Endothelial cell (in vitro differentiated cells): ENCODE data around the gene MEIS1. TPM values are rescaled to one million over a fixed set of nuclear protein-coding genes. Genes with fewer than 3 reads are reported as not detected.

Source experiments
- DNase-seq: peaks from one replicate; pipeline ENCODE4 v3.0.0; 2021; ENCODE audit warnings: low spot score
- H3K27ac Mint-ChIP-seq: one replicate; pipeline ENCODE4 v1.8.0; 2021; ENCODE audit warnings: mixed read lengths, inconsistent platforms; ENCODE audit not compliant: unreplicated experiment
- H3K27me3 Mint-ChIP-seq: one replicate; pipeline ENCODE4 v1.8.0; 2021; ENCODE audit warnings: mild to moderate bottlenecking, moderate library complexity, mixed read lengths, inconsistent platforms; ENCODE audit not compliant: unreplicated experiment
- H3K36me3 Mint-ChIP-seq: one replicate; pipeline ENCODE4 v1.8.0; 2021; ENCODE audit warnings: mild to moderate bottlenecking, low read depth, mixed read lengths, inconsistent platforms; ENCODE audit not compliant: unreplicated experiment
- H3K4me1 Mint-ChIP-seq: one replicate; pipeline ENCODE4 v1.8.0; 2021; ENCODE audit warnings: mild to moderate bottlenecking, mixed read lengths, inconsistent platforms; ENCODE audit not compliant: unreplicated experiment
- H3K4me3 Mint-ChIP-seq: one replicate; pipeline ENCODE4 v1.8.0; 2021; ENCODE audit warnings: mild to moderate bottlenecking, mixed read lengths, inconsistent platforms; ENCODE audit not compliant: unreplicated experiment
- H3K9me3 Mint-ChIP-seq: one replicate; pipeline ENCODE4 v1.8.0; 2021; ENCODE audit warnings: mixed read lengths, inconsistent platforms; ENCODE audit not compliant: unreplicated experiment
- total RNA-seq: library from RNA; stranded (reverse); fragmentation: NEBNext Ultra II Directional; extraction: Animal tissue kit (Norgen Biotek cat#: 25700); gene quantifications from one replicate; pipeline ENCODE4 v1.2.1, GENCODE V29; 2021; ENCODE audit not compliant: unreplicated experiment
- TF ChIP-seq, protein P1 (sequence below): fragments of 200-600 bp; sonication (generic); IDR thresholded peaks from one replicate; pipeline ENCODE4 v1.5.0; 2021; ENCODE audit warnings: antibody characterized with exemption; ENCODE audit not compliant: unreplicated experiment

The MEIS1 gene
- total RNA-seq, 1 donor from 2014 or later: 13.3 TPM

DNA sequence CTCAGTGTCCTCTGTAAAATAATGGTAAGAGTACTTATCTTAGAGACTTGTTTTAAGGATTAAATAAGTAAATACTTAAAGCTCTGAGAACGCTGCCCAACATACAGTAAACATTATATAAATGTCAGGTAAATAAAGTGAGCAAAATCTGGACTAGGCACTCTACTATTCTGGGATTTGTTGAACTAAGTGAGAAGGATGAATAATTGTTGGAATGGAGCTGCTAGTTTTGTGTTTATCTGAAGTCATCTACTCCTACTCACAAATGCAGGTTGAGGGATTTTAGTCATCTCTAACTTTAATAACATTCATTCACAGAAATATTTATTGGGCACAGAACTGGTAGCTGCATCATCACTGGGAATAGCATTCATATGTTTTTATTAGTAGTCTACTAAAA lies 103.4 kb downstream of the MEIS1 start:
- no peaks in the 10 kb centered on the region for H3K9me3 Mint-ChIP-seq
- no peaks in the 10 kb centered on the region for H3K36me3 Mint-ChIP-seq
- no peak overlapping the region for H3K27ac Mint-ChIP-seq
- H3K4me3 Mint-ChIP-seq: no peak overlapping the region
- no peaks in the 10 kb centered on the region for H3K4me1 Mint-ChIP-seq
- TF ChIP-seq, protein P1, sequence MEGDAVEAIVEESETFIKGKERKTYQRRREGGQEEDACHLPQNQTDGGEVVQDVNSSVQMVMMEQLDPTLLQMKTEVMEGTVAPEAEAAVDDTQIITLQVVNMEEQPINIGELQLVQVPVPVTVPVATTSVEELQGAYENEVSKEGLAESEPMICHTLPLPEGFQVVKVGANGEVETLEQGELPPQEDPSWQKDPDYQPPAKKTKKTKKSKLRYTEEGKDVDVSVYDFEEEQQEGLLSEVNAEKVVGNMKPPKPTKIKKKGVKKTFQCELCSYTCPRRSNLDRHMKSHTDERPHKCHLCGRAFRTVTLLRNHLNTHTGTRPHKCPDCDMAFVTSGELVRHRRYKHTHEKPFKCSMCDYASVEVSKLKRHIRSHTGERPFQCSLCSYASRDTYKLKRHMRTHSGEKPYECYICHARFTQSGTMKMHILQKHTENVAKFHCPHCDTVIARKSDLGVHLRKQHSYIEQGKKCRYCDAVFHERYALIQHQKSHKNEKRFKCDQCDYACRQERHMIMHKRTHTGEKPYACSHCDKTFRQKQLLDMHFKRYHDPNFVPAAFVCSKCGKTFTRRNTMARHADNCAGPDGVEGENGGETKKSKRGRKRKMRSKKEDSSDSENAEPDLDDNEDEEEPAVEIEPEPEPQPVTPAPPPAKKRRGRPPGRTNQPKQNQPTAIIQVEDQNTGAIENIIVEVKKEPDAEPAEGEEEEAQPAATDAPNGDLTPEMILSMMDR: no peak
- no peaks in the 10 kb centered on the region for H3K27me3 Mint-ChIP-seq
- DNase-seq: no peak

DNA sequence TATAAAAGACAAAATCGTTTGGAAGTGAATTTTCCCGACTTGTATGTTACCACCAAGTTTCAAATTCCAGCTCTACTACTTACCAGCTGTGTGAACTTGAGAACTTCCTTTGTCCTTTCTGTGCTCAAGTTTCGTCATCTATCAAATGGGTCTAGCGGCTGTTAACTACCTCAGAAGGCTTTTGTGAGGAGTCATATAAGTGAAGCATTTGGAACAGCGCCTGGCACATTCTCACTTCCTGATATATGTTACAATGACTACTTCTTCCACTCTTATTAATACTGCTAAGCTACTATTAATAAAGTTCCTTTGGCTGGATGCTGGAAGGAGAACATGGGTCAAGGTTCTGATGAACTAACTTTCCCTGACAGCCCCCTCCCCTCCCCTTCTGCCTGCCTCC lies 104.5 kb downstream of the MEIS1 start:
- H3K4me3 Mint-ChIP-seq: no peak overlapping the region
- peaks cover 1% of the 10 kb centered on the region for H3K27me3 Mint-ChIP-seq
- H3K36me3 Mint-ChIP-seq: no peaks in the 10 kb centered on the region
- H3K9me3 Mint-ChIP-seq: no peaks in the 10 kb centered on the region
- H3K4me1 Mint-ChIP-seq: no peaks in the 10 kb centered on the region
- no peak for DNase-seq
- no peak overlapping the region for H3K27ac Mint-ChIP-seq
- TF ChIP-seq, protein P1: no peak

DNA sequence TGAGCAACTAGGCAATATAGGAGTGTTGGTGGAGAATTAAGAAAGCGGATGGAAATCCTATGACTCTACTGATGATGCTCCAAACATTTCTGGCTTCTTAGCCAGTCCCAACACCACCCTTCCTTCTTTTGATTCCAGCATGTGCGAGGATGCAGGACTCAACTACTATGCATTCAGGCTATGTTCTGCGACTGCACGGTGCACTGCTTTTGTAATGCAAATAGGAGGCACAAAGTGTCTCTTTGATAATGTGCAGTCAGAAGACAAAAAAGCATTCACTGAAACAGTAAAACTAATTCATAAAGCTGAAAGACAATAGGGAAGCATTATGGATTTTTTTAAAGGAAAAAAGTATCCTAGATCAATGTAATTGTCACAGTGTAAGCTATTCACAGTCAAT lies 106.7 kb downstream of the MEIS1 start:
- Mint-ChIP-seq H3K27ac (no peak overlapping the region), H3K9me3 (no peaks in the 10 kb centered on the region), H3K27me3 (peaks cover 1% of the 10 kb centered on the region), H3K4me3 (no peak overlapping the region), H3K4me1 (peaks cover 8% of the 10 kb centered on the region), H3K36me3 (no peaks in the 10 kb centered on the region)
- TF ChIP-seq, protein P1: no peak
- DNase-seq: no peak

DNA sequence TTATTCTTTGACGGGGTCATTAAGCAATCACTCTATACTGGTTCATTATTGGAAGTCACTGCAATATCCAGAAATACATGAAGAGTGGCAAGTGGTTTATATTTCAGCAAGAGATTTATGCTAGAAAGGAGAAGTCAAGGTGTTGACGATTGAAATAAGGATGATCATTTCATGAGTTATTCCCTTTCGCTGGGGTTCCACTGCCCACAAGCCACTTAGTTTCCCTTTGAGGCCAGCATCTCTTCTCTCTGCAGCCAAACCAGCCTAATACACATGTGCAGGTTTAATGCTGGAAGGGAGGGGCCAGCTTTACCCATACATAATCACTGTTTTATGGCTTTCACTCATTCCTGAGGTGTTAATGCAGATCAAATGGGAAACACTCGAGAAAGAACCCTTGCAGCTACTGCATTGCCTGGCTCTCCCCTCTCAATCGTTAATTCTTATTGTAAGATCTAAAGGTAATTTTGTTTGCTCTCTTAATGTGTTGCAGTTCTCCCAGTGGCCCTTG lies 108.4 kb downstream of the MEIS1 start:
- no peak for DNase-seq
- H3K4me3 Mint-ChIP-seq: no peak overlapping the region
- peaks cover 1% of the 10 kb centered on the region for H3K27me3 Mint-ChIP-seq
- peaks cover 14% of the 10 kb centered on the region for H3K4me1 Mint-ChIP-seq
- H3K36me3 Mint-ChIP-seq: no peaks in the 10 kb centered on the region
- TF ChIP-seq, protein P1: no peak
- no peak overlapping the region for H3K27ac Mint-ChIP-seq
- no peaks in the 10 kb centered on the region for H3K9me3 Mint-ChIP-seq

DNA sequence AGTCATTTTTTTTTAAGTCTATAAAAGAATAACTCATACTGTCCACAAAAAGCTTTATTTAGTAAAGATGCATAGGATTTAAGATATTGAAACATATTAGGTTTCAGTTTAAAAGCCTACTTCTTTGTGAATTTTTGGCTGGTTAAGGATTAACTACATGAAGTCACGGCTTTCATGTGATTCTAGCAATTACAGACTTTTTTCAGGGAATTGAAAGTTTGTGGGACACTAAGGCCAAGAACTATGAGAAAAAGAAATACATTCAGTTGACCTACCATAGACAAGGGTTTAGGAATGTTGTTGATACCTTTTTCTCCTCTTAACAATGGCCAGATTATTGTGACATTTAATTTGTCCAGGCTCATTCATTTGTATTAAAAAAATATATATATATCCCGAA lies 109.3 kb downstream of the MEIS1 start:
- TF ChIP-seq, protein P1: no peak
- Mint-ChIP-seq H3K9me3 (no peaks in the 10 kb centered on the region), H3K36me3 (no peaks in the 10 kb centered on the region), H3K4me1 (peaks cover 21% of the 10 kb centered on the region), H3K27me3 (peaks cover 1% of the 10 kb centered on the region), H3K4me3 (no peak overlapping the region), H3K27ac (no peak overlapping the region)
- no peak for DNase-seq
